ENCODE measurements around the gene SPOCK2. TPM values are rescaled to one million over a fixed set of nuclear protein-coding genes. Genes with fewer than 3 reads are reported as not detected.

SPOCK2 gene
- total RNA-seq, 1 experiment from 2014 or later, result 0.32 TPM

GRCh38 chr10:72087392-72087968 is 871 bp downstream of the SPOCK2 start:
- CTCF ChIA-PET, result no interaction called here
- H3K36me3 ChIP-seq (ENCODE audit: insufficient read depth, low read length, poor library complexity, severe bottlenecking), result no peaks in the 10 kb centered on the region
- DNase-seq (ENCODE audit: low spot score), result no peak
- H3K27me3 ChIP-seq (replicated peaks; ENCODE audit: insufficient read depth, low read depth, low read length, poor library complexity), result peaks cover 20% of the 10 kb centered on the region
- POLR2A ChIA-PET (ENCODE audit: low non-redundant PET), result interaction anchor here (0.7 kb wide), 1 partner anchor 190 kb away, joined by 3 read pairs; no protein-coding TSS in a partner anchor
- no TSS peak for BruUV-seq (replicated peaks)
- no peak overlapping the region for H3K27ac ChIP-seq (ENCODE audit: low read depth, low read length, poor library complexity, severe bottlenecking)
- H3K9me3 ChIP-seq (ENCODE audit: low read depth, low read length, poor library complexity, severe bottlenecking), result no peaks in the 10 kb centered on the region
- no peak for TF ChIP-seq EZH2 (IDR thresholded peaks at IDR 0.05; ENCODE audit: borderline replicate concordance, low read depth, low read length, poor library complexity, severe bottlenecking)
- no peak for TF ChIP-seq CTCF (conservative IDR thresholded peaks at IDR 0.05; ENCODE audit: low read depth, low read length)
- peaks cover 18% of the 10 kb centered on the region for H3K4me1 ChIP-seq (ENCODE audit: insufficient read depth, low read length, poor library complexity, severe bottlenecking)
- H3K4me3 ChIP-seq (ENCODE audit: low read depth, low read length, poor library complexity, severe bottlenecking), result peak overlapping the region; percentile 40
- intact Hi-C loops (cut with micrococcal nuclease; ENCODE audit: unreplicated experiment), result no loop called here

GRCh38 chr10:72086466-72087391 is 1.6 kb downstream of the SPOCK2 start:
- Histone ChIP-seq H3K9me3 (ENCODE audit: low read depth, low read length, poor library complexity, severe bottlenecking) (no peaks in the 10 kb centered on the region), H3K27me3 (replicated peaks; ENCODE audit: insufficient read depth, low read depth, low read length, poor library complexity) (peaks cover 20% of the 10 kb centered on the region), H3K4me1 (ENCODE audit: insufficient read depth, low read length, poor library complexity, severe bottlenecking) (peaks cover 18% of the 10 kb centered on the region), H3K27ac (ENCODE audit: low read depth, low read length, poor library complexity, severe bottlenecking) (no peak overlapping the region), H3K4me3 (ENCODE audit: low read depth, low read length, poor library complexity, severe bottlenecking) (peak overlapping the region; percentile 40), H3K36me3 (ENCODE audit: insufficient read depth, low read length, poor library complexity, severe bottlenecking) (no peaks in the 10 kb centered on the region)
- DNase-seq (ENCODE audit: low spot score), result no peak
- TF ChIP-seq CTCF (conservative IDR thresholded peaks at IDR 0.05; ENCODE audit: low read depth, low read length) (no peak), EZH2 (IDR thresholded peaks at IDR 0.05; ENCODE audit: borderline replicate concordance, low read depth, low read length, poor library complexity, severe bottlenecking) (no peak)
- BruUV-seq (replicated peaks), result no TSS peak
- CTCF ChIA-PET, result no interaction called here
- POLR2A ChIA-PET (ENCODE audit: low non-redundant PET), result no interaction called here
- intact Hi-C loops (cut with micrococcal nuclease; ENCODE audit: unreplicated experiment), result no loop called here

GRCh38 chr10:72085864-72086465 is 2.4 kb downstream of the SPOCK2 start:
- ChIA-PET CTCF (no interaction called here), POLR2A (ENCODE audit: low non-redundant PET) (no interaction called here)
- DNase-seq (ENCODE audit: low spot score), result no peak
- H3K27me3 ChIP-seq (replicated peaks; ENCODE audit: insufficient read depth, low read depth, low read length, poor library complexity), result peaks cover 20% of the 10 kb centered on the region
- H3K9me3 ChIP-seq (ENCODE audit: low read depth, low read length, poor library complexity, severe bottlenecking), result no peaks in the 10 kb centered on the region
- H3K36me3 ChIP-seq (ENCODE audit: insufficient read depth, low read length, poor library complexity, severe bottlenecking), result no peaks in the 10 kb centered on the region
- no peak overlapping the region for H3K4me3 ChIP-seq (ENCODE audit: low read depth, low read length, poor library complexity, severe bottlenecking)
- no peak overlapping the region for H3K27ac ChIP-seq (ENCODE audit: low read depth, low read length, poor library complexity, severe bottlenecking)
- BruUV-seq (replicated peaks), result no TSS peak
- TF ChIP-seq EZH2 (IDR thresholded peaks at IDR 0.05; ENCODE audit: borderline replicate concordance, low read depth, low read length, poor library complexity, severe bottlenecking) (no peak), CTCF (conservative IDR thresholded peaks at IDR 0.05; ENCODE audit: low read depth, low read length) (no peak)
- H3K4me1 ChIP-seq (ENCODE audit: insufficient read depth, low read length, poor library complexity, severe bottlenecking), result peaks cover 18% of the 10 kb centered on the region
- intact Hi-C loops (cut with micrococcal nuclease; ENCODE audit: unreplicated experiment), result no loop called here
